T-cell (primary cell): ENCODE results near the gene ADARB2. TPM values are rescaled to one million over a fixed set of nuclear protein-coding genes. Genes with fewer than 3 reads are reported as not detected.

ENCODE experiments used
- ATAC-seq, 4 experiments: fragments of 200-7000 bp in 3 of 4; fragments of 150-1000 bp in 1 of 4; cut with Tn5 transposase; replicated peaks in 1 of 4; 1 replicate in 3 of 4; 2 replicates in 1 of 4; pipeline ENCODE4 v1.10.0; 2021; ENCODE audit warnings: moderate library complexity in 3 of 4, mild to moderate bottlenecking in 2 of 4, moderate number of reproducible peaks in 1 of 4
- CTCF ChIA-PET, 2 donors: fragments of 300-600 bp; sonication (Branson Sonifier 250); formaldehyde crosslinking; loops; one replicate each; lab custom pipeline; 2022; ENCODE audit warnings: antibody characterized with exemption in 2 of 2; lab: Charles Lee
- POLR2A ChIA-PET, 2 donors: fragments of 300-600 bp; sonication (Branson Sonifier 250); formaldehyde crosslinking; loops; one replicate each; lab custom pipeline; 2022; ENCODE audit warnings: antibody characterized with exemption in 2 of 2; lab: Charles Lee
- DNase-seq, 35 experiments: peaks; one replicate each; pipeline versions ENCODE4 v3.0.0 to v3.0.0-alpha.2; 2013 to 2023
- H3K27ac ChIP-seq: one replicate; pipeline ENCODE4 v1.5.1; 2013; ENCODE audit warnings: low read length
- H3K27me3 ChIP-seq, 2 experiments: replicated peaks in 1 of 2; 1 replicate in 1 of 2; 2 replicates in 1 of 2; pipeline versions ENCODE4 v1.6.1 to v1.7.0; 2013; ENCODE audit warnings: low read length in 1 of 2, mixed read lengths in 1 of 2; ENCODE audit not compliant: control insufficient read depth in 2 of 2, insufficient read depth in 2 of 2; ENCODE audit errors: extremely low read depth in 1 of 2
- H3K36me3 ChIP-seq, 2 donors: 1 replicate in 1 of 2; 2 replicates in 1 of 2; pipeline versions ENCODE4 v1.6.1 to v1.7.0; 2013; ENCODE audit warnings: low read length in 1 of 2; ENCODE audit not compliant: control insufficient read depth in 2 of 2, insufficient read depth in 1 of 2; ENCODE audit errors: extremely low read depth in 1 of 2
- H3K4me1 ChIP-seq, 2 experiments: 1 replicate in 1 of 2; 2 replicates in 1 of 2; pipeline versions ENCODE4 v1.6.1 to v1.7.0; 2013; ENCODE audit warnings: low read length in 2 of 2, mixed read lengths in 1 of 2; ENCODE audit not compliant: insufficient read depth in 2 of 2, control insufficient read depth in 1 of 2; ENCODE audit errors: extremely low read depth in 1 of 2
- H3K4me3 ChIP-seq, 2 donors: 1 replicate in 1 of 2; 2 replicates in 1 of 2; pipeline versions ENCODE4 v1.5.1 to v1.7.0; 2013; ENCODE audit warnings: mild to moderate bottlenecking in 2 of 2, low read length in 1 of 2, moderate library complexity in 1 of 2; ENCODE audit not compliant: control insufficient read depth in 1 of 2; ENCODE audit errors: extremely low read depth in 1 of 2
- H3K9me3 ChIP-seq: 2 replicates; pipeline ENCODE4 v1.7.0; 2013
- H3K27ac Mint-ChIP-seq, 2 donors: one replicate each; pipeline ENCODE4 v1.8.0; 2020 to 2021; ENCODE audit warnings: mild to moderate bottlenecking in 2 of 2, mixed read lengths in 2 of 2
- H3K27me3 Mint-ChIP-seq, 2 donors: one replicate each; pipeline ENCODE4 v1.8.0; 2021 to 2022; ENCODE audit warnings: mixed read lengths in 2 of 2
- H3K36me3 Mint-ChIP-seq: one replicate; pipeline ENCODE4 v1.8.0; 2021; ENCODE audit warnings: mixed read lengths
- H3K4me1 Mint-ChIP-seq, 3 donors: one replicate each; pipeline ENCODE4 v1.8.0; 2020 to 2022; ENCODE audit warnings: mixed read lengths in 3 of 3, mild to moderate bottlenecking in 1 of 3
- H3K4me3 Mint-ChIP-seq, 3 donors: one replicate each; pipeline ENCODE4 v1.8.0; 2020 to 2022; ENCODE audit warnings: mild to moderate bottlenecking in 3 of 3, mixed read lengths in 3 of 3, moderate library complexity in 3 of 3
- H3K9me3 Mint-ChIP-seq, 3 donors: one replicate each; pipeline ENCODE4 v1.8.0; 2020 to 2022; ENCODE audit warnings: mixed read lengths in 3 of 3
- WGBS: methylation state at CpG from one replicate; pipeline ENCODE4 v1.1.5; 2013; ENCODE audit warnings: missing lambda C conversion rate; ENCODE audit not compliant: insufficient coverage; 5-methylcytosine and 5-hydroxymethylcytosine counted together
- total RNA-seq, 35 experiments: library from RNA in 6 of 35; stranded (reverse) in 6 of 35; fragments of 120-200 nt in 1 of 35; gene quantifications; one replicate each; pipeline versions ENCODE4 v1.2.1 to v1.2.4 and lab custom pipeline; 2013 to 2026

The ADARB2 gene
- total RNA-seq, 5 donors from 2014 or later (not counting 1 experiment from before 2014, with no cell fraction given), result 0.07 to 4.0 (median 0.41) TPM

DNA sequence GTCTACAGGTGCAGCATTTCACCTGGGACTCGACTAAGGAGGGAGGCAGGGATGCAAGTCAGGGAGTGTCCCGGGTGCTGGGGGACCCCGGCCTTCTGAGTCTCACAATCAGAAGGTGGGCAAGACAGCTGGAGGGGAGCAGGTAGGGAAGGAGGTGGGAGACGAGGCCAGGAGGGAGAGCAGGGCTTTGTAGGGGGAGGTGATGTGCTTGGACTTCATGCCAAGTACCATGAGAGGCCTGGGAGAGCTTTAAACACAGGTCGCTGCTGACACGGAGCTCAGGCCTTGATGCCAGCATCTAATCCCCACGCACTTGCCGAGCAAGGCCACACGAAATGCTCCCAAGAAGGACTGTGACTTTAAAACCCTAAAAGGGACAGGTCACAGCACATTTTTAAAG lies 244.7 kb downstream of the ADARB2 start:
- Histone ChIP-seq H3K9me3 (no peaks in the 10 kb centered on the region), H3K4me3 (no peak overlapping the region), H3K27me3 (peaks cover 0 to 4% of the 10 kb centered on the region in 2 experiments), H3K27ac (no peak overlapping the region), H3K4me1 (no peaks in the 10 kb centered on the region), H3K36me3 (no peaks in the 10 kb centered on the region)
- WGBS, result 66% methylated on average over 4 of the region's 9 CpGs
- no peaks in the 10 kb centered on the region for H3K36me3 Mint-ChIP-seq
- no peaks in the 10 kb centered on the region for H3K4me1 Mint-ChIP-seq
- ATAC-seq (no peak), DNase-seq (no peak)
- no peaks in the 10 kb centered on the region for H3K9me3 Mint-ChIP-seq
- H3K27me3 Mint-ChIP-seq, result peaks cover 0 to 7% of the 10 kb centered on the region in 2 donors
- no peak overlapping the region for H3K27ac Mint-ChIP-seq
- ChIA-PET POLR2A (no interaction called here), CTCF (no interaction called here)
- no peak overlapping the region for H3K4me3 Mint-ChIP-seq

GRCh38 chr10:1491901-1492300 lies 245.4 kb downstream of the ADARB2 start:
- POLR2A ChIA-PET, result no interaction called here
- H3K27ac ChIP-seq, result no peak overlapping the region
- Mint-ChIP-seq H3K27ac (no peak overlapping the region), H3K27me3 (peaks cover 0 to 7% of the 10 kb centered on the region in 2 donors), H3K9me3 (no peaks in the 10 kb centered on the region), H3K4me3 (no peak overlapping the region), H3K36me3 (no peaks in the 10 kb centered on the region), H3K4me1 (no peaks in the 10 kb centered on the region)
- H3K27me3 ChIP-seq, result peaks cover 0 to 4% of the 10 kb centered on the region in 2 experiments
- no peak overlapping the region for H3K4me3 ChIP-seq
- no peaks in the 10 kb centered on the region for H3K4me1 ChIP-seq
- no peaks in the 10 kb centered on the region for H3K36me3 ChIP-seq
- CTCF ChIA-PET, result no interaction called here
- H3K9me3 ChIP-seq, result no peaks in the 10 kb centered on the region
- no peak for ATAC-seq
- no peak for DNase-seq
- 73% methylated on average over 2 of the region's 2 CpGs for WGBS

GRCh38 chr10:1489801-1490200 lies 247.5 kb downstream of the ADARB2 start:
- no peaks in the 10 kb centered on the region for H3K36me3 Mint-ChIP-seq
- H3K4me1 Mint-ChIP-seq, result no peaks in the 10 kb centered on the region
- DNase-seq, result no peak
- peaks cover 0 to 10% of the 10 kb centered on the region in 2 donors for H3K27me3 Mint-ChIP-seq
- no peak for ATAC-seq
- no peaks in the 10 kb centered on the region for H3K9me3 Mint-ChIP-seq
- no peaks in the 10 kb centered on the region for H3K36me3 ChIP-seq
- H3K4me1 ChIP-seq, result no peaks in the 10 kb centered on the region
- no peak overlapping the region for H3K4me3 ChIP-seq
- ChIA-PET CTCF (no interaction called here), POLR2A (no interaction called here)
- peaks cover 0 to 8% of the 10 kb centered on the region in 2 experiments for H3K27me3 ChIP-seq
- no peaks in the 10 kb centered on the region for H3K9me3 ChIP-seq
- 70% methylated on average over 2 of the region's 4 CpGs for WGBS
- no peak overlapping the region for H3K4me3 Mint-ChIP-seq
- H3K27ac Mint-ChIP-seq, result no peak overlapping the region
- no peak overlapping the region for H3K27ac ChIP-seq

DNA sequence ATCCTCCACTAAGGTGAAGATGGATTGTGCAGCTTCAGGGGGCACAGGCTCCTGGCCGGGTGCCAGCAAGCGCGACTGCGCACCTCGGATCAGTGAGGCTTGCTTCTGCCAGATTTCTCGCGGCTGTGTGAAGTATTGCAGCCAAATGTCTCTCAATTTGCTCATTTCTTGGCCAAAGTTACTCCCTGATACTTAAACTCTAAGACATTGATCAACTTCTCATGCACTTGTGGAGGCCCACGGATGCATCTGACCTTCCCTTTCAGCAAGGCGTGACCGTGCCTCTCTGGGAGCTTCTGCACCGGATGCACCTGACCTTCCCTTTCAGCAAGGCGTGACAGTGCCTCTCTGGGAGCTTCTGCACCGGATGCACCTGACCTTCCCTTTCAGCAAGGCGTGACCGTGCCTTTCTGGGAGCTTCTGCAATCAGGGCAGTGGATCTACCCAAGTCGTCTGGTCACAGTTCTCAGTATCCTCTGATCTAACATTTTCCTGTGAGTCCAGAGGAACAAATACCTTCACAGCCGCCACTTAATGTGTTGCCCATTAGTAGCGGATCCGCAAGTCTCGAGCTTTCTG lies 248.3 kb downstream of the ADARB2 start:
- no peaks in the 10 kb centered on the region for H3K4me1 ChIP-seq
- H3K9me3 ChIP-seq, result no peaks in the 10 kb centered on the region
- no peaks in the 10 kb centered on the region for H3K4me1 Mint-ChIP-seq
- H3K36me3 ChIP-seq, result no peaks in the 10 kb centered on the region
- ChIA-PET CTCF (no interaction called here), POLR2A (no interaction called here)
- peak in 1 of 35 experiments; percentile 14 for DNase-seq
- no peaks in the 10 kb centered on the region for H3K36me3 Mint-ChIP-seq
- H3K27me3 ChIP-seq, result peaks cover 0 to 8% of the 10 kb centered on the region in 2 experiments
- peak in 1 of 4 experiments; percentile 24 for ATAC-seq
- 82% methylated on average over 20 of the region's 20 CpGs for WGBS
- no peak overlapping the region for H3K4me3 ChIP-seq
- H3K27ac ChIP-seq, result no peak overlapping the region
- no peaks in the 10 kb centered on the region for H3K9me3 Mint-ChIP-seq
- no peak overlapping the region for H3K4me3 Mint-ChIP-seq
- H3K27ac Mint-ChIP-seq, result no peak overlapping the region
- H3K27me3 Mint-ChIP-seq, result peaks cover 0 to 14% of the 10 kb centered on the region in 2 donors

GRCh38 chr10:1486841-1487687 lies 250.3 kb downstream of the ADARB2 start:
- Mint-ChIP-seq H3K36me3 (no peaks in the 10 kb centered on the region), H3K4me1 (no peaks in the 10 kb centered on the region), H3K4me3 (no peak overlapping the region), H3K27me3 (peaks cover 0 to 10% of the 10 kb centered on the region in 2 donors), H3K9me3 (no peaks in the 10 kb centered on the region), H3K27ac (no peak overlapping the region)
- H3K4me1 ChIP-seq, result no peaks in the 10 kb centered on the region
- ATAC-seq, result no peak
- POLR2A ChIA-PET, result no interaction called here
- no peaks in the 10 kb centered on the region for H3K36me3 ChIP-seq
- WGBS, result 91% methylated on average over 4 of the region's 14 CpGs
- peaks cover 0 to 4% of the 10 kb centered on the region in 2 experiments for H3K27me3 ChIP-seq
- no peak overlapping the region for H3K4me3 ChIP-seq
- no peak for DNase-seq
- no peaks in the 10 kb centered on the region for H3K9me3 ChIP-seq
- CTCF ChIA-PET, result interaction anchor here in 1 of 2 donors (1.1 kb wide), 1 partner anchor 52 kb away, joined by 3 read pairs; no protein-coding TSS in a partner anchor
- H3K27ac ChIP-seq, result no peak overlapping the region

GRCh38 chr10:1485357-1485756 lies 252.0 kb downstream of the ADARB2 start:
- H3K27me3 Mint-ChIP-seq, result peaks cover 0 to 7% of the 10 kb centered on the region in 2 donors

More at GRCh38 chr10:1485357-1485756, 252.0 kb downstream of the ADARB2 start:
- H3K9me3 ChIP-seq, result no peaks in the 10 kb centered on the region
- ATAC-seq, result no peak
- no peak for DNase-seq
- ChIA-PET POLR2A (no interaction called here), CTCF (no interaction called here)
- peaks cover 0 to 4% of the 10 kb centered on the region in 2 experiments for H3K27me3 ChIP-seq
- no peaks in the 10 kb centered on the region for H3K4me1 ChIP-seq
- no peak overlapping the region for H3K27ac ChIP-seq
- H3K36me3 Mint-ChIP-seq, result no peaks in the 10 kb centered on the region
- no peak overlapping the region for H3K27ac Mint-ChIP-seq
- H3K4me3 Mint-ChIP-seq, result no peak overlapping the region
- no peaks in the 10 kb centered on the region for H3K4me1 Mint-ChIP-seq
- no peaks in the 10 kb centered on the region for H3K9me3 Mint-ChIP-seq
- 79% methylated on average over 7 of the region's 12 CpGs for WGBS
- H3K4me3 ChIP-seq, result no peak overlapping the region
- H3K36me3 ChIP-seq, result no peaks in the 10 kb centered on the region
